ENCODE measurements around the gene PTPRS. TPM values are rescaled to one million over a fixed set of nuclear protein-coding genes. Genes with fewer than 3 reads are reported as not detected.
"Not testable (repeated sequence)": the region's sequence is repeated elsewhere in the genome, so short reads cannot be mapped to it uniquely, and the experiment has no call there.

Gene PTPRS
- total and polyA plus RNA-seq, 2 of the 8 experiments (the other 6 are each of a cell fraction or from before 2014, with no cell fraction given), result 96.8 to 223 TPM

- ChIA-PET POLR2A (ENCODE audit: partially characterized antibody) (interaction anchor here (0.6 to 2.7 kb wide), 3 partner anchors 8 to 69 kb away, joined by 3 to 10 read pairs (median 8); no protein-coding TSS in a partner anchor), CTCF (ENCODE audit: partially characterized antibody) (interaction anchor here (0.7 to 2.0 kb wide), 4 partner anchors 9 to 16 kb away, joined by 3 to 6 read pairs (median 3); no protein-coding TSS in a partner anchor)
- not testable (repeated sequence) for H3K27me3 ChIP-seq (replicated peaks in 1 of 4; ENCODE audit: control insufficient read depth in 3 of 4, extremely low read depth in 1 of 4, insufficient read depth in 3 of 4, low read length in 3 of 4); H3K36me3 ChIP-seq (ENCODE audit: control insufficient read depth in 2 of 4, insufficient read depth in 4 of 4, low read length in 3 of 4); H2BK20ac ChIP-seq (ENCODE audit: low read length); H3K23me2 ChIP-seq (ENCODE audit: low read depth, low read length); H3K14ac ChIP-seq (ENCODE audit: insufficient read length); H3K4me1 ChIP-seq (replicated peaks in 1 of 4; ENCODE audit: control insufficient read depth in 3 of 4, insufficient read depth in 4 of 4, low read length in 3 of 4); H3K27ac ChIP-seq (ENCODE audit: low read depth, low read length); H2AK5ac ChIP-seq (ENCODE audit: low read depth, low read length); FAIRE-seq; H4K91ac ChIP-seq (replicated peaks; ENCODE audit: insufficient read length, low read length); H3K4me2 ChIP-seq (ENCODE audit: insufficient read depth in 1 of 2, low read depth in 2 of 2, low read length in 2 of 2); H3K79me2 ChIP-seq (ENCODE audit: control insufficient read depth in 1 of 2, insufficient read depth in 2 of 2, low read length in 2 of 2); DNase-seq (ENCODE audit: low read depth in 1 of 2, low spot score in 2 of 2); H4K8ac ChIP-seq (ENCODE audit: extremely low read depth, insufficient read depth, low read length); H3K18ac ChIP-seq (ENCODE audit: extremely low read depth, low read length); H2AFZ ChIP-seq (ENCODE audit: low read length); H3K9me3 ChIP-seq (ENCODE audit: insufficient read depth in 2 of 2, low read depth in 1 of 2, low read length in 1 of 2); H3K9ac ChIP-seq (replicated peaks in 1 of 4; ENCODE audit: extremely low read depth in 1 of 4, low read depth in 3 of 4, low read length in 3 of 4); H3K56ac ChIP-seq (replicated peaks; ENCODE audit: insufficient read length, low read depth, low read length); H2BK15ac ChIP-seq (ENCODE audit: low read length); H3K4me3 ChIP-seq (ENCODE audit: extremely low read depth in 1 of 4, insufficient read depth in 2 of 4, low read depth in 3 of 4, low read length in 4 of 4); H4K20me1 ChIP-seq (replicated peaks in 1 of 2; ENCODE audit: control insufficient read depth in 1 of 2, insufficient read depth in 2 of 2, low read length in 2 of 2); H2BK12ac ChIP-seq (ENCODE audit: low read depth, low read length); H3K23ac ChIP-seq (ENCODE audit: insufficient read length); H3K79me1 ChIP-seq (ENCODE audit: low read depth, low read length); H2BK5ac ChIP-seq (ENCODE audit: low read depth, low read length); H4K5ac ChIP-seq (ENCODE audit: insufficient read length, low read depth, low read length); H2BK120ac ChIP-seq (replicated peaks; ENCODE audit: low read depth, low read length); H3K4ac ChIP-seq (replicated peaks; ENCODE audit: insufficient read length, low read depth, low read length)
- WGBS, 2 experiments (ENCODE audit: extremely low coverage in 1 of 2, insufficient coverage in 1 of 2, insufficient read length in 1 of 2, insufficient replicate concordance in 2 of 2, low coverage in 1 of 2, low lambda C conversion rate in 2 of 2, missing lambda C conversion rate in 1 of 2), result 90% methylated on average over 9 of the region's 9 CpGs; no CpG with 5 or more reads in 1 of the 2 experiments
Observed at GRCh38 chr19:5361839-5362238, 21.2 kb upstream of the PTPRS start.

All from H1 (cell line).